ENCODE results near the gene IL4R.

Gene IL4R

DNA sequence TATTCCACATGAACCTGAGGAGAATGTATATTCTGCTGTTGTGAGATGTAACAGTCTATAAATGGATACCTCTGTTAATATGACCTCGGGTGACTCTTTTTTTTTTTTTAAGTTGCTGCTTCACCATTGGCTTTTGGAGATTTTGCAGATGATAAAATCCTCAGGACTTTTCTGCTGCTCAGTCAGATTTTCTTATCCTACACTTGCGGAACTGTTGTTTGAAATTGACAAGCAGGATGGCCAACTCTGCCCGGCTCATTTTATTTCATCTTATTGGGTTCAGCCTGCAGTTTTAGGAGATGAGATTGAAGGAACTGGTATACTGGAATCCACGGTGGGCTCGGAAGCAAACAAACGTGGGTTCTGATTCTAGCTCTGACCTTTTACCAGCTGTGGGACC, 19.3 kb downstream of the IL4R start:
- no peak for DNase-seq

DNA sequence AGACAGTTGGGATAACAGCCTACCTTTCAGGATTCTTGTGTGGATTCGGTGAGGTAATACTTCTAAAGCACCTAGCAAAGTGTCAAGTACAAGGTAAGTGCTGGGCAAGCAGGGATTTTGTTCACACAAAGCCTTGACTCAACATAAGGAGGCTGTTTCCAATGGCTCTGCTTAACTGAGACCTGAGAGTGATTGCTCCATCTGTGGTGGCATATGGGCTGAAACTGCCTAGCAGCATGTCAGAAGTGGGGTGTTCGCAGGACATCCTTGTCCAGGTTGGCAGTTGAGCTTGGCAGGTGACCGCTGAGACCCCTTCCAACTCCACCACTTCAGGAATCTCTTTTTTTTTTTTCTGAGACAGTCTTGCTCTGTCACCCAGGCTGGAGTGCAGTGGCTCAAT, 19.8 kb downstream of the IL4R start:
- DNase-seq = no peak

DNA sequence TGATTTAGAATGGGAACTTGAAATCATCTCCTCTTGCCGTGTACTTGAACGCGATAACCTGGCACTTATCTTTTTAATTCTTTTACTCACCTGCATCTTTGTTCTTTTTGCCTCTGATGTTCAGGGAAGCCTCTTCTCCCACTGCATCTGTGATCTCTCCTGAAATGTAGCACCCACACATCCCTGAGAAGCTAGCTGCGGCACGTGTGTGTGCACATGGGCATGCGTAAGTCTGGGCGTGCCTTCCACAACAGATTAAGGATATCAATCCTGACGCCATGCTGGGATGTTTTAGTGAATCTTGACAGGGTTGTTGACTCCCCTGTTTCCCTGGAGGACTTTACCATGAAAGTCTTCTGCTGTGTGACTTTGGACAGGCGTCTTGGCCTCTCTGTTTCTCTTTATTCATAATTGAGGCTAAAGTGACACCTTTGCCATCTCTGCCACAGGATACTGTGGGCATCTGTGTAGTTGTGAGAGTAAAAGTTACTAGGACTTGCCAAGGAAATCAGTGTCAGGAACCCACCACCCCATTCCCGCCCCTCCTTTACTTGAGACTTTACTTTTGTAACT, 20.5 kb downstream of the IL4R start:
- no peak for DNase-seq

DNA sequence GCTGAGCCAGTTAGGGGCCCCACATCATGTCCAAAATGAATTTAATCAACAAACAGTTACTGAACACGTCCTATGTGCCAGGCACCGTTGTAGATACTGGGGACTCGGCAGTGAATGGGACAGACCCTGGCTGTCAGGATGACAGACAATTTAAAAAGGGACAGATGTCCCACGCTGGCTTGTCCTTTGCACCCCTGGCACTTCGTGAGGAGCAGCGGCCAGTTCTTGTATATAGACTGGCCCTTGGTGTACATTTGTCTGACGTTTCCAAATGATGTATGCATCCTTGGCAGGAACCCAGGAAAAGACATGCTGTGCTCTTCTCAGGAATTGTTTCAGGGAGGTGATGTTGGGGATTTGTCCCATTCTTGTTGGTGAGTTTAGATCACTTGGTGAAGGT, 21.1 kb downstream of the IL4R start:
- peak in 1 of 2 experiments; percentile 6 for DNase-seq

DNA sequence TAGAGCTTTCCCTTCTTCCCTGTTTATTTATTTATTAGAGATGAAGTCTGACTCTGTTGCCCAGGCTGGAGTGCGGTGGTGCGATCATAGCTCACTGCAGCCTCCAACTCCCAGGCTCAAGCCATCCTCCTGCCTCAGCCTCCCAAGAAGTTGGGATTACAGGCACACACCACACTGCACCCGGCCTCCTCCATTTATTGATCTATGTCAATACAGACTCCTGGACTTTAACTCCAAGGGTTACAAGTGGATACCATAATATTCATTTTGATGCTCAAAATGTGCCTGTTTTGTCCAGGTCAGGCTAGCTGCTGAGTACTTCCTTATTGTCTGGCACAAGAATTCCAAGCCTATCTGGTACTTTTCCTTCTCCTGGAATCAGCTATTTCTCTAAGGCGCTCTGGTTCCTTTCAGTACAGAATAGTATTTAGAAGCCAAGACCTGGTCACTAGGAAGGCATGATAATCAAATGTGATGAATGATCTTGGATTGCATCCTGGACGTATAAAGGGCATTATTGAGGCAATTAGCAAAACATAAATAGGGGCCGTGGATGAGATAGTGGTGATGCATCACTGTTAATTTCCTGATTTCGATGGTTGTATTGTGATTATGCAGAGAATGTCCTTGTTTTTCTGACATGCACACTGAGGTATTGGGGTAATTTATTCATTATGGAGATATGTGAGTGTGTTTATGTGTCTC, 21.7 kb downstream of the IL4R start:
- DNase-seq = no peak

DNA sequence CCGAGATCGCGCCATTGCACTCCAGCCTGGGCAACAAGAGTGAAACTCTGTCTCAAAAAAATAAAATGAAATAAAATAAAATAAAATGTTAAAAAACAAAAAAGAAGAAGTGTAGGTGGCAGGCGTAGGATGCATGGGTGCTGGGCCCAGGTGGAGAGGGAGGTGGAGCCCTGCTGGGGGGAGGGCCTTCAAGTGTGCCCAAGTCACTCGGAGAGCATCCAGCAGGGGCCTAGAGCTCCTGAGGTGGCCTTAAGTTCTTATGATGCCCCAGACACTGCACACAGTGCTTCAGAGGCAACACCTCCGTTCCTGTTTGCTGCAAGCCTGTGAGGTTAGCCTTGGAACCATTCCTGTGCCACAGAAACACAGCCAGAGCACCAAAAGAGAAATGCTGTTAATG, 23.2 kb downstream of the IL4R start:
- no peak for DNase-seq

DNA sequence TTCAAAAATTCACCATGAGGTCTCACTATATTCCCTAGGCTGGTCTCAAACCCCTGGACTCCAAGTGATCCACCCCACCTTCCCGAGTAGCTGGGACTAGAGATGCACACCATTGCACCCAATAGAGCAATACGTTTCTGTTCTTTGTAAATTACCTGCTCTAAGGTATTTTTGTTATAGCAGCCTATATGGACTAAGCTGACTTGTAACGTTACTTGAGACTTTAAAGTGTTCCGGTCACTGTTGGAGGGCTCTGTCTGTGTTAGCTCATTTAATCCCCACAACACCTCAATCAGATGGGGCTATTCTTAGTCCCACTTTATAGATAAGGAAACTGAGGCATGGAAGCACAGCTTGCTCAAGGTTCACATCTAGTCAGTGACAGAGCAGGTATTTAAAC, 25.4 kb downstream of the IL4R start:
- DNase-seq = no peak

DNA sequence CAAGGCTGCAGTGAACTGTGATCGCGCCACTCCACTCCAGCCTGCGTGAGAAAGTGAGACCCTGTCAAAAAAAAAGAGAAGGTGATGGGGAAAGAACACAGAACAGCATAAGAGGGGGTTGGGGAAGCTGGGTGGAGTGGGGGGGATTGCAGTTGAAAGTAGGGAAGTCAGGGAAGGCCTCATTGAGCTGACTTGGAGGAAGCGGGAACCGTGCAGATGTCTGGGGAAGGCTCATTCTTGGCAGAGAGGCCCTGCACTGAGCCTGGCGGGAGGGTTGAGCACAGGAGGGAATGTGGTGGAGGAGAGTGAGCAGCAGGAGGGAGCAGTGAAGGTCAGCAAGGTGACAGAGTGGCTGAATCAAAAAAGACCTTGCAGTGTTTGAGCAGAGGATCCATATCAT, 26.9 kb downstream of the IL4R start:
- DNase-seq = no peak

DNA sequence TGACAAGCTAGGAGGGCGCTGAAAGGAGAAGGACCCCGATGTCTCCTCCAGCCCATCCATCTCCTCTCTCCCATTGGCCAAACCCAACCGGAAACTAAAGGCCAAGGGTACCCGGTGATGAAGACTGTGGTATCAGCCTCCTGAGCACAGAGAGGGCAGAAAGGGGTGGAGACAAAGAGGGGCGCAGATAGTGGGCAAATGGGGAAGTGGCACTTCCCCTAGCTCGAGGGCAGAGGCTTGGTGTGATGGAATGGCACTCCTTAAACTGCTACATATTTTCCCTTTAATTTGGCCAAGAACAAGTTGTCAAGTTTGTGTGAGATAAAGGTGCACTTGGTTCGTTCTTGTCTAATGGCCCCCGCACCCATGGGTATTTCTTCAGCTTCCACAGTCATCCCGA, 27.8 kb downstream of the IL4R start:
- no peak for DNase-seq

DNA sequence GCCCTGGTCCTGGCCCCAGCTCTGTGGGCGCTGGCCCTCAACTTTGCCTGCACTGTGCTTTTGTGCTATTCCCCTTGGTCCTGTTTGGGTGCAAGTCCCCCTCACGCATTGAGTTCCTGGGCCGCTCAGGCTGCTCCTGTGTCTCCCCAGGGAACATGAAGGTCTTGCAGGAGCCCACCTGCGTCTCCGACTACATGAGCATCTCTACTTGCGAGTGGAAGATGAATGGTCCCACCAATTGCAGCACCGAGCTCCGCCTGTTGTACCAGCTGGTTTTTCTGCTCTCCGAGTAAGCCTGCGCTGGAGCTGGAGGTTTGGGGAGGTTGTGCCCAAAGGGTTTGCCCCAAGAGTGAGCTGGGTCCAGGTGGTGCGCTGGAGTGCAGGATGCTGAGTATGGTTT, 28.2 kb downstream of the IL4R start:
- no peak for DNase-seq

DNA sequence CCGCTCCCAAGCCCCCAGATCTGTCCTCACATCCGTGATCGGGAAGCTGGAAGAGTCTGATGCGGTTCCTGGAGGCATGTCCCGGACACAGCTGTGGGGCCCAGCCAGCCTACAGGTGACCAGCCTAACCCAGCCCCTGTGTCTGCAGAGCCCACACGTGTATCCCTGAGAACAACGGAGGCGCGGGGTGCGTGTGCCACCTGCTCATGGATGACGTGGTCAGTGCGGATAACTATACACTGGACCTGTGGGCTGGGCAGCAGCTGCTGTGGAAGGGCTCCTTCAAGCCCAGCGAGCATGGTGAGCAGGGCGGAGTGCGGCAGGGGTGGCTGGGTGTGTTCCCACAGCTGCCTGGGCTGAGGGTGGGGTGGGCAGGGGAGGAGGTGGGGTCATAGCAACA, 30.9 kb downstream of the IL4R start:
- no peak for DNase-seq

DNA sequence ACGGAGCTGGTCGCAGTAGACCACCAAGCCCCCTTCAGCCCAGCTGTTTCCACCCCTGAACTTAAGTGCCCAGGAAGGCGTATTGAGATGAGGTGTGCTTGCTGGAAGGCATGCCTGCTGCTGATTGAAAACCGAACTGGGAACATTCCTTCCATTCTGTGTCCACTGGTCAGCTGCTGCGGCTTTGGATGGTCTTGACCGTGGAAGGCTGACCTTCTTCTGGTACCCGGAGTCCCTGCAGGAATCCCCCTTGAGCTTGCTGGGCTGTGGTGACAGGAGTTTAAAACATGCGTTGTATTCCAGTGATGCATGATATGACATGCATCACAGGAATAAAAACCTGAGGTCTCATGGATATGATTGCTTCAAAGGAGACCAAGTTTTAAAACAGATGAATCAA, 31.4 kb downstream of the IL4R start:
- DNase-seq = no peak

DNA sequence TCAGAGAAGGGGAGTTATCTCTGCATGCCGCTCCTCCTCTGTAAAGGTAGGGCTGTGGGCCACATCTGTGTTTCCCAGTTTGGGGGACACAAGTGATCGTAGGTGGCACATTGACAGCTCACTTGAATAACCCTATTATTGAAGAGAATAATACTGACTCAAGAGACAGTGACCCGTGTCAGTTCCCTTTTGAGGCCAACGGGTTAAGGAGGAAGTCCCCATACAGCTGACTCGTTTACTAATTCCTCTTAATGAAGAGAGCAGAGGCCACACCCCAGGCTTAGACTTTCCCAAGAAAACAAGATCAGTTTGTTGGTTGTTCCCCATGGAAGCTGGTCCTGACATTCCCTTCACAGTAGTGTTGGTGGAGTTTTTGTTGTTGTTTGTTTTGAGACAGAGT, 33.0 kb downstream of the IL4R start:
- DNase-seq = no peak

DNA sequence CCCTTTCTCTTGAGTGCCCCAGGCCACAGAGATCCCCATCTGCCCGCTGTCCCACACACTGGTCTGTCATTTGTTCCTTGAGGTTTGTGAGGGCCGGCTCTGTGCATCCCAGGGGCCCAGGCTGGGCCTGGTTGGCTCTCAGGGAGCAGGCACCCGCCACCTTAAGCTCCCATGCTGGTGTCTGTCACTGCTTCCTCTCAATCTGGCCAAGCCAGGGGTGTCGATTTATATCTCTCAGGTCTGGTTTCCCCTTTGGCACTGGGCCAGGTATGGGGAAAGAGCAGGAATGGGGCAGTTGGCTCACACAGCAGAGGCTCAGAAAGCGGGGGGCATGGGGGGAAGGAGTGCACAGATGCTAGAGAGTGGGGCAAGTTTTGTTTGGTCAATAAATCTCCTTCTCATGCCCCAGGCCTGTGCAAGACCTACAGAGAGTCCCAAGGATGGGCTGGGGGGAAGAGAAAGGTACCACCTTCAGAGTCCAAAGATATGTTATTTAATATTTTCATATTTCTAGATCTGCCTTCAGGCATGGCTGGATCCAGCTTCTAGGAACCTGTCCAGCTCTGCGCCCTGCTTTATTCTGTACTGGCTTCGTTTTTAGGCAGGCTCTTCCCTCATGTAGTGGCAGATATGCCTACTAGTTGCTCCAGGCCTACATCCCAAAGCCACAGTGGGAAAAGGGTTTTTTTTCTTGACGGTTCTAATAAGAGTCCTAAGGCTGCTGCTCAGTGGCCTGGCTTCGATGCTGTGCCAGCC, 34.3 kb downstream of the IL4R start:
- no peak for DNase-seq

DNA sequence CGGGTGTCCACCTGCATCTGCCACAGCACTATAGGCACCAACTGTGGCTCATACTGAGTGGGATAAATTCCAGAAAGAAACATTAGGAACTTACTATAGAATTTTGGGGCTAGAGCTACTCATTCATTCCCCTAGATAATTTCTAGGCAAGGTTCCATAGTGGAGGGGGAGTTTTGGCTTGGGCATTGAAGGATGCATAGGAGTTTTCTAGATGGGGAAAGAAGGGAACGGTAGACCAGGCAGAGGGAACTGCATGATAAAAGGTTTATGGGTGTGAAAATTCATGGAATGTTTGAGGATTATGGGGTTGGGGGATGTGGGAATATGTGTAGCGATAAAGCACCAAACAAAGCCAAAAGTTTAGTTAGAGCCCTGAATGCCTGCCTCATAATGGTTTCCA, 35.5 kb downstream of the IL4R start:
- DNase-seq = no peak

DNA sequence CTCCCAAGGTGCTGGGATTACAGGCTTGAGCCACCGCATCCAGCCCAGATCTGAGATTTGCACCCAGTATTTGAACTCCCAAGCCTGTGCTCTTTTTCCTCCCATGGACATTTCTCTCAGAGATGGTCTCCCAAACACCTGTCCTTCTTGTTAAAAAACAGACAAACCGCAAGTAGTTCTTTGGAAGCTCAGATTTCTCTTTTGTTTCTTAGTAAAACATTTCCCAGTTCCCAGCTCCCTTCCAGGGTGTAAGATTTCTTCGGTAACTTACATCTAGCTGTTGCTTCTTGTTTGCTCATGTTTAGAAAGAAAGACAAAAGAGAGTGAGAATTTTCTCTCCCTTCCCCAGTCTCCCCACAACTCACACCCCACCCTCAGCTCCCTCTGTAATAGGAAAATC, 36.2 kb downstream of the IL4R start:
- DNase-seq = no peak

DNA sequence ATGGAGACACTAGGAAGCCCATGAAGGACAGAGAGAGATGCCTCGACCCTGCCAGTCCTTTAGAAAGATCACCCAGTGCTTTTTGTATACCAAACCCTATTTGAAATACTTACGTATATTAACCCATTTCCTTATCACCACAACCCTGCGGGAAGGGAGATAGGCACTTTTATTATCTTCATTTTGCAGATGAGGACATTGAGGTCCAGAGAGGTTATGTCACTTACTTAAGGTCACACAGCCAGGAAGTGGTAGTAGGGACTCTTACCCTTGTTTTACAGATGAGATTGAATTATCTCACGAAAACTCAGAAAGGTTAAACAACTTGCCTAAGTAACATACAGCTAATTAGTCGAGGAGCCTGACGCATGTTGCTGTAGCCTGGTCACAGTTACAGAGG, 38.2 kb downstream of the IL4R start:
- DNase-seq = no peak

DNA sequence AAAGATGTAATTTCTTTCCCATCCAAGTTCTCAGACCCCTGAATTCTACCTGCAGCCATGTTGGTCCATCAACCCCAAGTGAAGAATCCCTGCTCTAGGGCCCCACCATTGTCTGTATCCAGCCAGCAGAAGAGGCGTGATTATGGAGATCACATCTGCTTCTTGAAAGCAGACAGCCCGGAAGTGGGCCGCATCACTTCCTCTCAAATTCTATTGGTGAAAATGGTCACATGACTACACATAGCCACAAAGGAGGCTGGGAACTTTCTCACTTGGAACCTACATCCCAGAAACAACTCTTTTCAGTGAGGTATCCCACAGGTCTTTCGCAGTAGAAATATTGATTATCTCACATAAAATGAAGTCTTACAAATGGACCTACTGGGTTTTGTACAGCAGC, 40.1 kb downstream of the IL4R start:
- peak in 1 of 2 experiments; percentile 14 for DNase-seq

DNA sequence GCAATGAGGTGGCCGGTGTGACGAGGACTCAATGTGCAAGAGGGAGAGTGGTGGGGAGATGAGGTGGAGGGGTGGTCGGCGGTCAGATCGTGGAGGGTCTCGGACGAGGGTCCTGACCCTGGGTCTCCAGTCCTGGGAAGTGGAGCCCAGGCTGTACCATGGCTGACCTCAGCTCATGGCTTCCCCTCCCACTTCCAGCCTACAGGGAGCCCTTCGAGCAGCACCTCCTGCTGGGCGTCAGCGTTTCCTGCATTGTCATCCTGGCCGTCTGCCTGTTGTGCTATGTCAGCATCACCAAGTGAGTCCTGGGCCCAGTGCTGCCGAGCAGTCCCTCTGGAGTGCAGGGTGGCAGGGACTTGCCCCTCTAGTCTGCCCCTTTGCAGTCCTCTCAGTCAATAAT, 41.8 kb downstream of the IL4R start:
- DNase-seq = no peak

DNA sequence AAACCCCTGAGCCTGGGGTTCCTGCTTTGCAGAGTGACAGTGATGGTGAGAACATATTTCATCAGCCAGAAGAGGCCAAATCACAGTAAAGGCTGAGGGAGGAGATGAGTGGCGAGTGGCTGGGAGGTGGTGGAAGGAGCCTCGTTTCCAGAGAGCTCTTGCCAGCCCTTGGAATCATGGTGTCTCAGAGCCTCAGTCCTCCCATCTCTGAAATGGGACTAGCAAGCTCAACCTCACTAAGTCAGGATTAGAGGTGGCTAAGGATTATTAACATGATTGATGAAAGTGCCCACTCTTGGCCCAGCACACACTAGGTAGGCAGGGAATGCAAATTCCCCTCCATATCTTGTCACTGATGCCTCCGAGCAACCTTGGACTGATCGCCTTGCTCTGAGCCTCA, 43.0 kb downstream of the IL4R start:
- DNase-seq = no peak

DNA sequence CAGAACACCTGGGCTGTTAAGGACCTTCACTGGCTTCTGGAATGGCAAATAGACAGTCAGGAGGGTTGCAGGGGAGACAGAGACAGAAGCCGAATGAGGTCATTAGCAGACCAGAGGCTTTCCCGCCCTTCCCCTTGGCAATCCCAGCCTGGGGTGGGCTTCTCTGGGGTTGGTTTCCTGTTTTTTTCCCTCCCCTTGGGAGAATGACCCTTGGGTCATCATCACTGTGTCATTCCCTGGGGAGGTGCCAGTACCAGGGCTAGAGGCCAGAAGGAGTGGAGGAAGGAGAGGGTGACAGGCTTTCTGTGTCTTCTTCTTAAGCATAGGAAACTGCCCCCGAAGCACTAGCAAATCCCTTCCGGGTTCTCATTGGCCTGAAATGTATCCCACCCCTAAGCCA, 45.3 kb downstream of the IL4R start:
- DNase-seq = no peak

DNA sequence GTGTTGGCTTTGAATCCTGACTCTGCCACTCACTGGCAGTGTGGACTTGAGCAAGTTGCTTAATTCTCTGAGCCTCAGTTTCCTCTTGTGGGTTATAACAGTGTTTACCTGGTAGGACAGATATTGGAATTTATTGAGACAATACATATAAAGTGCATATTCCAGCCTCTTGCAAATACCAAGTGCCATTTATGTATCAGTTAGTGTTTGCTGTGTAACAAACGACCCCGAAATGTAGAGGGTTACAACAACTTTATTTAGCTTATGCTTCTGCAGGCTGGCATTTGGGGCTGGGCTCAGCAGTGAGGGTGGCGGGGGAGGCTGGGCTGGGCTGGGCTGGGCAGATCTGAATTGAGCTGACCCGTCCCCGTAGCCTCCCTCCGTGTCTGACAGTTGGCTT, 45.8 kb downstream of the IL4R start:
- no peak for DNase-seq

DNA sequence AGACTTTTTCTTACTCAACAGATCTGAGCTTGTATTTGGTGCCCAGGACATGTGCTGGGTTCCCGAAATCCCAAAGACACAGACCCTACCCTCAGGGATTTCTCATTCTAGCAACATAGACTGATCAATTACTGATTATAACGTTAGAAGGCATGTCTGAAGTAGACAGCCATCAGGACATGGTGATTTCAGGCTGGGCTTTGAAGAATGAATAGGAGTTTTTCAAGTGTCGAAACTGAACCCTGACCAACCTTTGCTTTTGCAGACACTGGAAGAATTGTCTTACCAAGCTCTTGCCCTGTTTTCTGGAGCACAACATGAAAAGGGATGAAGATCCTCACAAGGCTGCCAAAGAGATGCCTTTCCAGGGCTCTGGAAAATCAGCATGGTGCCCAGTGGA, 48.2 kb downstream of the IL4R start:
- DNase-seq = no peak

DNA sequence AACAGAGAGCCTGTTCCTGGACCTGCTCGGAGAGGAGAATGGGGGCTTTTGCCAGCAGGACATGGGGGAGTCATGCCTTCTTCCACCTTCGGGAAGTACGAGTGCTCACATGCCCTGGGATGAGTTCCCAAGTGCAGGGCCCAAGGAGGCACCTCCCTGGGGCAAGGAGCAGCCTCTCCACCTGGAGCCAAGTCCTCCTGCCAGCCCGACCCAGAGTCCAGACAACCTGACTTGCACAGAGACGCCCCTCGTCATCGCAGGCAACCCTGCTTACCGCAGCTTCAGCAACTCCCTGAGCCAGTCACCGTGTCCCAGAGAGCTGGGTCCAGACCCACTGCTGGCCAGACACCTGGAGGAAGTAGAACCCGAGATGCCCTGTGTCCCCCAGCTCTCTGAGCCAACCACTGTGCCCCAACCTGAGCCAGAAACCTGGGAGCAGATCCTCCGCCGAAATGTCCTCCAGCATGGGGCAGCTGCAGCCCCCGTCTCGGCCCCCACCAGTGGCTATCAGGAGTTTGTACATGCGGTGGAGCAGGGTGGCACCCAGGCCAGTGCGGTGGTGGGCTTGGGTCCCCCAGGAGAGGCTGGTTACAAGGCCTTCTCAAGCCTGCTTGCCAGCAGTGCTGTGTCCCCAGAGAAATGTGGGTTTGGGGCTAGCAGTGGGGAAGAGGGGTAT, 48.9 kb downstream of the IL4R start:
- no peak for DNase-seq

Data from NCI-H446 (cell line).